ENCODE results near the gene SLCO4C1.

The SLCO4C1 gene

GRCh38 chr5:102279711-102280110 lies 16.4 kb downstream of the SLCO4C1 start:
- H3K9me3 ChIP-seq, result no peaks in the 10 kb centered on the region
- H3K4me3 ChIP-seq (ENCODE audit: low read depth, low read length), result no peak overlapping the region
- DNase-seq, result no peak
- TF ChIP-seq CTCF (IDR thresholded peaks at IDR 0.05; ENCODE audit: low read depth, low read length), result no peak
- no peaks in the 10 kb centered on the region for H3K27me3 ChIP-seq
- no peaks in the 10 kb centered on the region for H3K36me3 ChIP-seq
- no peaks in the 10 kb centered on the region for H3K4me1 ChIP-seq

- DNase-seq, result no peak
- Histone ChIP-seq H3K4me3 (ENCODE audit: low read depth, low read length) (no peak overlapping the region), H3K36me3 (no peaks in the 10 kb centered on the region), H3K27me3 (no peaks in the 10 kb centered on the region), H3K4me1 (no peaks in the 10 kb centered on the region), H3K9me3 (no peaks in the 10 kb centered on the region)
- TF ChIP-seq CTCF (IDR thresholded peaks at IDR 0.05; ENCODE audit: low read depth, low read length), result no peak
Measured at GRCh38 chr5:102278231-102278630, 17.9 kb downstream of the SLCO4C1 start.

GRCh38 chr5:102277144-102277543 lies 18.9 kb downstream of the SLCO4C1 start:
- Histone ChIP-seq H3K36me3 (no peaks in the 10 kb centered on the region), H3K27me3 (no peaks in the 10 kb centered on the region)
- TF ChIP-seq CTCF (IDR thresholded peaks at IDR 0.05; ENCODE audit: low read depth, low read length), result no peak

GRCh38 chr5:102271759-102272158 lies 24.3 kb downstream of the SLCO4C1 start:
- Histone ChIP-seq H3K9me3 (no peaks in the 10 kb centered on the region), H3K4me3 (ENCODE audit: low read depth, low read length) (no peak overlapping the region), H3K36me3 (no peaks in the 10 kb centered on the region), H3K27me3 (no peaks in the 10 kb centered on the region), H3K4me1 (no peaks in the 10 kb centered on the region)
- no peak for TF ChIP-seq CTCF (IDR thresholded peaks at IDR 0.05; ENCODE audit: low read depth, low read length)
- peak; percentile 9 for DNase-seq

More at GRCh38 chr5:102277144-102277543, 18.9 kb downstream of the SLCO4C1 start:
- no peaks in the 10 kb centered on the region for H3K4me1 ChIP-seq
- no peak overlapping the region for H3K4me3 ChIP-seq (ENCODE audit: low read depth, low read length)
- DNase-seq, result no peak
- no peaks in the 10 kb centered on the region for H3K9me3 ChIP-seq

- H3K9me3 ChIP-seq, result no peaks in the 10 kb centered on the region
- DNase-seq, result no peak
- TF ChIP-seq CTCF (IDR thresholded peaks at IDR 0.05; ENCODE audit: low read depth, low read length), result no peak
- no peaks in the 10 kb centered on the region for H3K4me1 ChIP-seq
- no peaks in the 10 kb centered on the region for H3K27me3 ChIP-seq
- H3K36me3 ChIP-seq, result no peaks in the 10 kb centered on the region
- H3K4me3 ChIP-seq (ENCODE audit: low read depth, low read length), result no peak overlapping the region
Measured at GRCh38 chr5:102270036-102270435, 26.0 kb downstream of the SLCO4C1 start.

GRCh38 chr5:102262688-102263087 lies 33.4 kb downstream of the SLCO4C1 start:
- TF ChIP-seq CTCF (IDR thresholded peaks at IDR 0.05; ENCODE audit: low read depth, low read length), result no peak
- Histone ChIP-seq H3K9me3 (no peaks in the 10 kb centered on the region), H3K36me3 (no peaks in the 10 kb centered on the region), H3K27me3 (no peaks in the 10 kb centered on the region), H3K4me3 (ENCODE audit: low read depth, low read length) (no peak overlapping the region), H3K4me1 (no peaks in the 10 kb centered on the region)
- DNase-seq, result no peak
